Measurements from ENCODE around the gene LRRK2.

DNA sequence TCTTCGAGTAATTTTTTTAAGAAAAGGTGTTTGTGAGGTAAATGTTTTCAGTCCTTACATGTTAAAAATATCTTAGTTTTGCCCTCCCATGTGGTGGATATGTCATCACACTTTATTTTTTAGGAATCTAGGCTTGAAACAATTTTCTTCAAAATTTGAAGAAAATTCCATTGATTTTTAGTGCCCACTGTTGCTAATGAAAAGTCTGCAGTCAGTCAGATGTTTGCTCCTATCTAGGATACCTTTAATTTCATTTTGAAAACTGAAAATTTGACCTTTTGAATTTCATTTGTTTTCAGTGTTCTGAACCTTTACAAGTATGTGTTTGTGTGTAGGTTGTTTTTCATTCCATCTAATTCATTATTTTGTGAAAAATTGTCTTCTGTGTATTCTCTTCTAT, 105.4 kb downstream of the LRRK2 start:
- TF ChIP-seq POLR2AphosphoS5 (IDR thresholded peaks at IDR 0.05; ENCODE audit: borderline replicate concordance, low read depth, low read length) (no peak), EZH2 (IDR thresholded peaks at IDR 0.05) (no peak), FOXP2 (optimal IDR thresholded peaks at IDR 0.05; ENCODE audit: control extremely low read depth, extremely low read length, insufficient read depth) (no peak)
